ENCODE data around the gene WDR45B.

DNA sequence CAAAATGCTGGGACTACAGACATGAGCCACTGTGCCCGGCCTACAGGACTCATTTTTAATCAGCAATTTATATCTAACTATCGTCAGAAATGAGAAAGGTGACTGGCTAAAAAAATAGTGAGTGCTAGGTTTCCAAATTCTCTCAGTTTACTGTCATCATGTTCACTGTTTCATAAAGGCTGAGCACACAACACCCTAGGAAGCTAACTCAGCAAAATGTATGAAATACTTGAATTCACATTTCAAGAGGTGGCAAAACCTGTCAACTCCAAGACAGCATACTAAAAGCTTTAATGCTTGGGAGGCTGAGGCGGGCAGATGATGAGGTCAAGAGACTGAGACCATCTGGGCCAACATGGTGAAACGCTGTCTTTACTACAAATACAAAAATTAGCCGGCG lies 16.7 kb downstream of the WDR45B start:
- TF ChIP-seq, protein P1, sequence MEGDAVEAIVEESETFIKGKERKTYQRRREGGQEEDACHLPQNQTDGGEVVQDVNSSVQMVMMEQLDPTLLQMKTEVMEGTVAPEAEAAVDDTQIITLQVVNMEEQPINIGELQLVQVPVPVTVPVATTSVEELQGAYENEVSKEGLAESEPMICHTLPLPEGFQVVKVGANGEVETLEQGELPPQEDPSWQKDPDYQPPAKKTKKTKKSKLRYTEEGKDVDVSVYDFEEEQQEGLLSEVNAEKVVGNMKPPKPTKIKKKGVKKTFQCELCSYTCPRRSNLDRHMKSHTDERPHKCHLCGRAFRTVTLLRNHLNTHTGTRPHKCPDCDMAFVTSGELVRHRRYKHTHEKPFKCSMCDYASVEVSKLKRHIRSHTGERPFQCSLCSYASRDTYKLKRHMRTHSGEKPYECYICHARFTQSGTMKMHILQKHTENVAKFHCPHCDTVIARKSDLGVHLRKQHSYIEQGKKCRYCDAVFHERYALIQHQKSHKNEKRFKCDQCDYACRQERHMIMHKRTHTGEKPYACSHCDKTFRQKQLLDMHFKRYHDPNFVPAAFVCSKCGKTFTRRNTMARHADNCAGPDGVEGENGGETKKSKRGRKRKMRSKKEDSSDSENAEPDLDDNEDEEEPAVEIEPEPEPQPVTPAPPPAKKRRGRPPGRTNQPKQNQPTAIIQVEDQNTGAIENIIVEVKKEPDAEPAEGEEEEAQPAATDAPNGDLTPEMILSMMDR (IDR thresholded peaks at IDR 0.05), result no peak
- no peak for TF ChIP-seq EP300 (IDR thresholded peaks at IDR 0.05)

All from ovary (tissue), 3 donors.